Colonic mucosa (tissue), 4 donors: ENCODE measurements around the gene MTAP. TPM values are rescaled to one million over a fixed set of nuclear protein-coding genes. Genes with fewer than 3 reads are reported as not detected.

Experiments used
- DNase-seq: peaks from one replicate; pipeline ENCODE4 v3.0.0-alpha.2; 2020
- H3K27ac ChIP-seq: fragments of 200-600 bp; one replicate; pipeline ENCODE4 v1.8.0; 2021
- H3K27me3 ChIP-seq: fragments of 200-600 bp; one replicate; pipeline ENCODE4 v1.8.0; 2021
- H3K36me3 ChIP-seq: fragments of 200-600 bp; one replicate; pipeline ENCODE4 v1.8.0; 2021
- H3K4me1 ChIP-seq: fragments of 200-600 bp; one replicate; pipeline ENCODE4 v1.8.0; 2021; ENCODE audit warnings: mild to moderate bottlenecking
- H3K4me3 ChIP-seq: fragments of 200-600 bp; one replicate; pipeline ENCODE4 v1.8.0; 2021
- H3K9ac ChIP-seq, 2 donors: one replicate each; pipeline ENCODE4 v1.7.0; 2013; ENCODE audit warnings: control low read depth in 2 of 2, low read depth in 2 of 2, low read length in 2 of 2
- H3K9me3 ChIP-seq: fragments of 200-600 bp; one replicate; pipeline ENCODE4 v1.8.0; 2021
- CTCF ChIP-seq: fragments of 200-600 bp; IDR thresholded peaks from one replicate; pipeline ENCODE4 v1.8.0; 2022; ENCODE audit warnings: antibody characterized with exemption, mild to moderate bottlenecking
- intact Hi-C: fragments of 100-400 bp; cut with DNase I; formaldehyde crosslinking; loops from one replicate; pipeline ENCODE4 v1.14.1; 2022
- total RNA-seq, 2 donors: library from RNA; stranded (reverse); fragmentation: NEBNext Ultra II Directional in 1 of 2; extraction: Animal tissue kit (Norgen Biotek cat#: 25700) in 1 of 2; gene quantifications; one replicate each; pipeline ENCODE4 v1.2.1, GENCODE V29; 2021
- donor health status: healthy.
- donor health status: DM: no; HTN: no; CAD: no.
- donor health status: DM: no; HTN: no; CAD: no.

Gene MTAP
- total RNA-seq, 2 donors from 2014 or later = 22.0 to 24.4 TPM

- no peak for TF ChIP-seq CTCF
- DNase-seq = no peak
- Histone ChIP-seq H3K27ac (no peak overlapping the region), H3K4me3 (no peak overlapping the region), H3K9me3 (no peaks in the 10 kb centered on the region), H3K36me3 (no peaks in the 10 kb centered on the region), H3K27me3 (no peaks in the 10 kb centered on the region), H3K9ac (no peak overlapping the region), H3K4me1 (no peaks in the 10 kb centered on the region)
- intact Hi-C loops = no loop called here
These were observed 40.4 kb upstream of the MTAP start for GRCh38 chr9:21762064-21762463.

- no peak overlapping the region for H3K27ac ChIP-seq
- no peak for TF ChIP-seq CTCF
- H3K4me3 ChIP-seq = no peak overlapping the region
- intact Hi-C loops = no loop called here
- H3K9me3 ChIP-seq = no peaks in the 10 kb centered on the region
- DNase-seq = no peak
- no peaks in the 10 kb centered on the region for H3K36me3 ChIP-seq
- no peaks in the 10 kb centered on the region for H3K4me1 ChIP-seq
- no peaks in the 10 kb centered on the region for H3K27me3 ChIP-seq
- no peak overlapping the region for H3K9ac ChIP-seq
These were observed 37.6 kb upstream of the MTAP start for GRCh38 chr9:21764846-21765245.

- H3K4me1 ChIP-seq = no peaks in the 10 kb centered on the region
- no peak overlapping the region for H3K4me3 ChIP-seq
- H3K27ac ChIP-seq = no peak overlapping the region
- no peak for TF ChIP-seq CTCF
- H3K9me3 ChIP-seq = no peaks in the 10 kb centered on the region
- intact Hi-C loops = no loop called here
- no peak for DNase-seq
- H3K9ac ChIP-seq = no peak overlapping the region
- no peaks in the 10 kb centered on the region for H3K36me3 ChIP-seq
- no peaks in the 10 kb centered on the region for H3K27me3 ChIP-seq
These were observed 36.3 kb upstream of the MTAP start for GRCh38 chr9:21766096-21766495.

GRCh38 chr9:21770871-21771560 is 31.4 kb upstream of the MTAP start:
- no peaks in the 10 kb centered on the region for H3K4me1 ChIP-seq
- no peak overlapping the region for H3K4me3 ChIP-seq
- DNase-seq = no peak
- no peaks in the 10 kb centered on the region for H3K27me3 ChIP-seq
- no peak overlapping the region for H3K27ac ChIP-seq
- no peak overlapping the region for H3K9ac ChIP-seq
- no peaks in the 10 kb centered on the region for H3K36me3 ChIP-seq
- TF ChIP-seq CTCF = no peak
- no peaks in the 10 kb centered on the region for H3K9me3 ChIP-seq
- intact Hi-C loops = no loop called here

- Histone ChIP-seq H3K4me3 (no peak overlapping the region), H3K9me3 (no peaks in the 10 kb centered on the region), H3K27ac (no peak overlapping the region), H3K4me1 (no peaks in the 10 kb centered on the region), H3K36me3 (no peaks in the 10 kb centered on the region), H3K9ac (no peak overlapping the region), H3K27me3 (no peaks in the 10 kb centered on the region)
- intact Hi-C loops = no loop called here
- no peak for DNase-seq
- TF ChIP-seq CTCF = no peak
These were observed 24.7 kb upstream of the MTAP start for GRCh38 chr9:21777701-21778100.
